Right kidney (tissue), 1 donor: ENCODE measurements around the gene ADGRG2.

Experiments
- DNase-seq: peaks from one replicate; pipeline ENCODE4 v3.0.0-alpha.2; 2016

Gene ADGRG2

GRCh38 chrX:18955676-18956075 is 166.6 kb downstream of the ADGRG2 start:
- no peak for DNase-seq

DNA sequence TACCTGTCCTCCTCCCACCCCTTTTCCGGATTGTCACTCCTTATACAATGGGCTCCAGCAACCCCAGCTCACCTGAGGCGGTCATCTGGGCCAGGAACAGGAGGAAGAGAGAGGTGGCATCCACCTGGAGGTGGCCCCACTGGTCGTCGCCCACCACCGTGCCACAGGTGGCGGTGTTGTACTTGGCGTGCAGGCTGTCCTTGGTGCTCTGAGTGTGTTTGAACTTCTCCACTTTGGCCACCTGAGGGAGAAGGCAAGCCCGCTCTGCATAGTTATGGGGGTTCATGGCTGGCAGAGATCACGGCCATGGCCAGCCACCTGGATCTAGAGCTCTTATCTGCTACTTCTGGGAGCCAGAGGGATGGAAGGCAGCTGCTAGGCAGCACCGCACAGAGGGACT is 171.2 kb downstream of the ADGRG2 start:
- DNase-seq: no peak

DNA sequence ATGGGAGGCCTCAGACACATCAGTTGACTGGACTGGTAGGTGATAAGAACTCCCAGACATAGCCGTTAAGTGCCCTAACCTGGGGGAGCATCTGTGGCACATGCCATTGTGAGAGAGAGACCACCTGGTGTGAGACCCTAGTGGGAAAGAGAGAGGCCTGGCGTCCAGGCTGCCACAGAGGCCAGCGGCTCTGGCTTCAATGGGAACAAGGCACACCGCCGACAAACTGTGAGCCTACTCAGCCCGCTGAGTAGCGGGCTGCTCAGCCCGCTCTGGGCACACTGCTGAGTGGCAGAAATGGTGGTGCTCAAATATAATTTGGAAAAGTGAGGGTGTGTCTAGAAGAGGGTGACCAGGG is 172.3 kb downstream of the ADGRG2 start:
- no peak for DNase-seq

GRCh38 chrX:18949291-18949943 is 172.9 kb downstream of the ADGRG2 start:
- no peak for DNase-seq

DNA sequence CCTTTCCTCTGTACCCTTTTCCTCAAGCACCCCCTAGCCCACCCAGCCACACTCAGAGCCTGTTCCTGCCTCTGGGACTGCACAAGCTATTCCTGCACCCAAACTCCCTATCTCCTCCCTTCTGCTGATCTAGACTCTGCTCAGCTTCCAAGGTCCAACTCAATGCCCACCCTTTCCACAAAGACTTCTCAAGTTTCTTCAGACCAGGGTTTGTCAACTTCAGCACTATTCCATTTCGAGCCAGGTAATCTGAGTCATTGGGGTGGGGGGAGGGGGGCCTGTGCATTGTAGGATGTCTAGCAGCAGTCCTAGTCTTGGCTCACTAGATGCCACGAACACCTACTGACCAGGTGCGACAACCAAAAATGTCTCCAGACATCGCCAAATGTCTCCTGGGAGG is 175.7 kb downstream of the ADGRG2 start:
- DNase-seq: no peak

- no peak for DNase-seq
Measured at GRCh38 chrX:18946157-18946556, 176.1 kb downstream of the ADGRG2 start.

GRCh38 chrX:18945483-18945882 is 176.8 kb downstream of the ADGRG2 start:
- no peak for DNase-seq

- no peak for DNase-seq
Measured at GRCh38 chrX:18944482-18944881, 177.8 kb downstream of the ADGRG2 start.

DNA sequence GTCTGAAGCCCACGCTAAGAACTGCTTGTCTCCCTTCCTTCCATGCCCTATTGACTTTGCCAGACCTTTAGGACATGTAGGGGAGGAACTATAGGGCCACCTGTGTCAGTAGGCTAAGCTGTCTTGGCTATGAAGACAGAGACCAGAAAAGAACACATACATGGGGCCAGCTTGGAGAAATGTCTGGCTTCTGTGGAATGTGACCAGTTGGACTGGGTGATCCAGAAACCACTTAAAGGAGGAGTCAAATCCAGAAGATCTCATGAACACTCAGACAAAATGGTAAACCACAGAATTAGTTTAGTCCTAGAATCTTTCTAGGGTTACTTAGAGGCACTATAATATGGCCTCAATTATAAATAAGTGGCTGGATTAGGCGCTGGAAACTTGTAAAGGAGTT is 180.4 kb downstream of the ADGRG2 start:
- DNase-seq: no peak
